Stimulated activated CD8-positive, alpha-beta memory T cell treated with anti-CD3 and anti-CD28 coated beads, Interleukin-4, amount 100 ng/mL, for 4 hours (primary cell): Measurements from ENCODE around the gene CACNA1I.

Experiments
- DNase-seq, 2 donors: peaks; one replicate each; pipeline ENCODE4 v3.0.0-alpha.2; 2020; ENCODE audit warnings: low read depth in 2 of 2, low spot score in 1 of 2

CACNA1I gene

GRCh38 chr22:39686776-39687525 lies 116.4 kb downstream of the CACNA1I start:
- no peak for DNase-seq

GRCh38 chr22:39688186-39688785 lies 117.7 kb downstream of the CACNA1I start:
- DNase-seq: no peak

DNA sequence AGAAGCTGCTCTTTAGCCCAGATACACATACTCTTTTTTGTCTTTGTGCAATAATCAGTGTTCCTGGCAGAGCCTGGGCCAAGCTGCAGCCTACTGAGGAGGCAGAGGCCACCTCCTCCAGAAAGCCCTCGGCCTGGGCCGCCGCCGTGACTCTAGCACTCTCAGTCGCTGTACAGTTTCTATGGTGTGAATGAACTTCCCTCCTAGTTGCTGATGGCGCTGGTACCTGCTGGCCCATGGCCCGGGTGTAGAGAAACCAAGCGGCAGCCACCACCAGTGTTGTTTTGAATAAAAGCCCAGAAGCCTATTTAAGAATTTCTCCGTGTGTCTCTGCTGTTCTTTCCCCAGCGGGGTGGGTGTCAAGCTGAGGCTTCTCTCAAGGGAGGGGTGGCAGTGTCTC lies 118.9 kb downstream of the CACNA1I start:
- no peak for DNase-seq

- peak; percentile 7 to 9 for DNase-seq
These were observed 120.5 kb downstream of the CACNA1I start for GRCh38 chr22:39690881-39691605.

DNA sequence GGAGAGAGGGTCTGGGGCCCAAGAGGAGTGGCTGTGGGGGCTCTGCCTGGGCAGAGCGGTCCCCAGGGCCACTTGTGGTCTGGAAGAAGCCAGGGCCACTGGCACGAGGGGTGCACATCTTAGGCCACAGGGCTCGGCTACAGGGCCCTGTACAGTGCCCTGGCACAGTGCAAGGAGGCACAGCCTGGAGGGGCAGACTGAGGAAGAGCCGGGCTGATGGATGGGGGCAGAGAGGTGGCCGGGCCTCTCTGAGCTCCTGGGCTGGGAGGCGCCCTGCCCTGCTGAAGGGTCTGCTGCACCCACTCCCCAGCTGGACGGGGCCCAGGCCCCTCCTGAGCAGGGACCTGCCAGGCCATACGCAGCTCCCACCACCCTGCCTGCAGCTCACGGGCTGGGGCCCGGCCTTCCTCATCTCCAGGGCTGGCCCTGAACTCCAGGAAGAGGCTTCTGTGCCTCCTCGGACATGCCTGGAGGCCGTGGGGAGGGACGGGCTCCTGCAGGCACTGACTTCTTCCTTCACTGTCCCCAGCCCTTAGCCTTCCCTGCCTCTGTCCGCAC lies 123.5 kb downstream of the CACNA1I start:
- no peak for DNase-seq

- DNase-seq: no peak
These were observed 127.4 kb downstream of the CACNA1I start for GRCh38 chr22:39697790-39698430.

DNA sequence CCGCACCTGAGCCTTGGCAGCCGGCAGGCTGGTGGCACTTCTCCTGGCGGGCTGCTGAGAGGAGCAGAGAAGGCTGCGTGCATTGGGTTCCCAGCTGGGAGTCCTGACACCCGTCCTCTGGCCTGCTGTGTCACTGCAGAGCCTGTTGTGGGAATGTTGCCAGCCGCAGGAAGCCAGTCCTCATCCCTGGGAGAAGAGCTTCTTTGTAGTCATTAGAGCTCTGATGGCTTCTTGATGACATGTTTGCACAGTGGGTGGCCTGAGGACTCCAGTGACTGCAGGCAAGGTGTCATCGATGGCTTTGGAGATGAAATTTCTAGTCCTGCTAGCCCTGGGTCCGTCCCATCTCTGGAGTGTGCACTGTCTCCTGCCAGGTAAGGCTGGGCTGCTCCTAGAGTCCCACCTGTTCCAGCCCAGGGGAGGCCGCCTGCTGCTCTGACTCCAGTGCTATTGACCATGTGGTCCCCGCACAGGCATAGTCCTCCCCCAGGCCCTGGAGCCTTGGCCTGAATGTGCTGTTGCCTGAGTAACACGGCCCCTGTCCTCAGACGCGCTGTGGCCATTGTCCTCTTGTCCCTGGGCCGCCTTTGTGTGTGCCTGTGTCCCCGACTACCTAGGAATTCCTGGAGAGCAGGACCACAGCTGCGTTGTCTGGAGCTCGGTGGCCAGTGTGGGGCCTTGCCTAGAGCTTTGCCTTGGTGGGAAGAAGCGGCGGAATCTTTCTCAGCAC lies 129.2 kb downstream of the CACNA1I start:
- DNase-seq: no peak

GRCh38 chr22:39700565-39700964 lies 130.0 kb downstream of the CACNA1I start:
- no peak for DNase-seq

- DNase-seq: no peak
These were observed 132.5 kb downstream of the CACNA1I start for GRCh38 chr22:39703091-39703490.

GRCh38 chr22:39703928-39704639 lies 133.5 kb downstream of the CACNA1I start:
- DNase-seq: no peak

- DNase-seq: no peak
These were observed 134.8 kb downstream of the CACNA1I start for GRCh38 chr22:39705386-39705785.

GRCh38 chr22:39706376-39707140 lies 136.0 kb downstream of the CACNA1I start:
- DNase-seq: no peak

- no peak for DNase-seq
These were observed 136.8 kb downstream of the CACNA1I start for GRCh38 chr22:39707351-39707750.

DNA sequence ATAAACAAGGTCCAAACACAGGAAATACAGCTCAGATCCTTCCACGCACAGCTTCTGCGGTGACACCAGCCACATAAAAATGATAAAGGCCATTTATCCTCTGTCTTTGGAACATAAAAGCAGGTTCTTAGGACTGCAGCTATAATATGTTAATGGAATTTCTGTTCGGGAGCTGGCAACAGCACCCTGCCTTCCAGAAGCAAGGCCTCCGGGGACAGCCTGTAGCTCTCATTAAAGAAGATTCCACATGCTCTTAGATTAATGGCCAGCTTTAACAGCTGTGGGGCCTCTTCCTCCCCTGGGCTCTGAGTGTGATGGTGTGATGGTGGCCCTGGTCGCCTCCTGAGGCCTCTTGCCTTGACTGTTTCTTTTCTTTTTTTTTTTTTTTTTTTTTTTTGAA lies 137.3 kb downstream of the CACNA1I start:
- no peak for DNase-seq

DNA sequence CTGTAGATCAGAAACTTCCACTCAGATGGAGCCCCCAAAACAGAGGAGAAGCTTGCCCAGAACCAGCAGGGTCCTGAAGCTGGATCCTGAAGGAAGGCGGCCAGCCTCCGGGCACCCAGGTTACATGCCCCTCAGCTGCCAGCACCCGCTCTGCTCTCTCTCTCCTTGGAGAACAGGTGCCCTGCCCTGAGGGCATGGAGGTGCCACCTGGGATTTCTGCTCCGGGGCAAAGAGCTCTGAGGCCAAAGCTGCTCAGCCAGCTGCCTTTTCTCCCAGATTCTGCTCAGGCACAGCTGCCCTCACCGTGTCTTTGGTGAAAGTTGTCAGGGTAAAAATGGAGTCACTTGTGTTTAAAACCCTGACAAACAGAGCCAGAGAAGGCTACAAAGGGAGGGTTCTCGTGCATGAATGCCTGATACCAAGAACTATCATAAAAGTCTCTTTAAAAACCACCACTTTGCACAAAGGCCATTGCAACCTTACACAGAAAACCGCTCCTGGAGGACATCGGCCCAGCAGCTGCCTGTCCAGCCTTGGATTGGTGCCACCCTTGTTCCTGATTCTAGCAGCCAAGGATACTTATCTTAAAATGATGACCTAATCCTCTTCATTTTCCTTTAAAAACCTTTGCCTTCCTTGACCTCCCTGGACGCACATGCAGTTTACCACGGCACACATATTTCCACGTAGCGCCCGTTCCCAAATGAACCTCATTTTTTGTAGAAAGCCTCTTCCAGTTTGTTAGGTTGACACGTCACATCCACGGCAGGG lies 140.0 kb downstream of the CACNA1I start:
- DNase-seq: no peak

GRCh38 chr22:39712081-39712480 lies 141.5 kb downstream of the CACNA1I start:
- DNase-seq: no peak

GRCh38 chr22:39712751-39713525 lies 142.4 kb downstream of the CACNA1I start:
- no peak for DNase-seq

DNA sequence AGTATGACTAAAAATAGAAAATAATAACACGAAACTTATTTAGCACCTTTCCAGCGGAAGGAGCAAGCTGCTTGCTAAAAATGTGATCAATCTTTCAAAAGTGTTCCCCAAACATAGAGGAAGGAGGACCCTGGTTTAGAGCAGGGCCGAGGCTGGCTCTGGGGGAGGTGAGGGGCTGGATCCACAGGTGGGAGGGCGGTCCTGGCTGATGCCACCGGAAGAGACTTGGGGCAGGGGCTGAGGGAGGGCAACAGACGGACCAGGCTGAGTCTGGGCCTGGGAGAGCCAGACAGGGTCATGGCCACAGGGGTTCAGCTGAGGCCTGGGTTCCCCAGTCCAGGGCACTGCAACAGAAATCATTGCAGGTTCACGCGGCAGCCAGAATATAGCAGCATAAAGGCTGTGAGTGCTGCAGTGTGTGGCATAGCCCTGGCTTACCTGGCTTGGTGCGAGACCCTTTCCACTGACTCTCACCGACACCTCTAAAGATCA lies 143.3 kb downstream of the CACNA1I start:
- no peak for DNase-seq
